Ishikawa (cell line): Measurements from ENCODE around the gene TLN1.

ENCODE experiments used
- CEBPB ChIP-seq: IDR thresholded peaks from 2 replicates; pipeline ENCODE4 v1.6.1; 2012
- CREB1 ChIP-seq: IDR thresholded peaks from 2 replicates; pipeline ENCODE4 v1.6.1; 2012; ENCODE audit warnings: low read depth
- EGR1 ChIP-seq: IDR thresholded peaks from 2 replicates; pipeline ENCODE4 v1.6.1; 2012
- EP300 ChIP-seq: IDR thresholded peaks from 2 replicates; pipeline ENCODE4 v1.6.1; 2012; ENCODE audit warnings: borderline replicate concordance
- FOXM1 ChIP-seq: IDR thresholded peaks from 2 replicates; pipeline ENCODE4 v1.6.1; 2012; ENCODE audit warnings: low read depth, borderline replicate concordance
- MAX ChIP-seq: IDR thresholded peaks from 2 replicates; pipeline ENCODE4 v1.6.1; 2012
- NFIC ChIP-seq: IDR thresholded peaks from 2 replicates; pipeline ENCODE4 v1.6.1; 2012
- RAD21 ChIP-seq: IDR thresholded peaks from 2 replicates; pipeline ENCODE4 v1.6.1; 2012; ENCODE audit warnings: low read depth
- REST ChIP-seq: IDR thresholded peaks from 2 replicates; pipeline ENCODE4 v1.6.1; 2012; ENCODE audit warnings: low read depth, mild to moderate bottlenecking
- TAF1 ChIP-seq: IDR thresholded peaks from 2 replicates; pipeline ENCODE4 v1.6.1; 2012; ENCODE audit warnings: low read depth, mild to moderate bottlenecking
- TCF12 ChIP-seq: IDR thresholded peaks from 2 replicates; pipeline ENCODE4 v1.6.1; 2012; ENCODE audit warnings: low read depth
- TEAD4 ChIP-seq: IDR thresholded peaks from 2 replicates; pipeline ENCODE4 v1.6.1; 2012
- USF1 ChIP-seq: IDR thresholded peaks from 2 replicates; pipeline ENCODE4 v1.6.1; 2012
- YY1 ChIP-seq: IDR thresholded peaks from 2 replicates; pipeline ENCODE4 v1.6.1; 2012; ENCODE audit warnings: low read depth
- ZBTB7A ChIP-seq: IDR thresholded peaks from 2 replicates; pipeline ENCODE4 v1.6.1; 2012; ENCODE audit warnings: low read depth

Gene TLN1

GRCh38 chr9:35657546-35658136, 74.4 kb downstream of the TLN1 start, which contains the start of gene RMRP:
TSS of gene RMRP (minus strand) at chr9:35658019.
- no peak for TF ChIP-seq REST
- TF ChIP-seq RAD21: no peak; the same call in 1 of the 2 replicates
- TF ChIP-seq CREB1: no peak; the same call in 1 of the 2 replicates
- peak; percentile 70; the same call in 1 of the 2 replicates for TF ChIP-seq TCF12
- peak; percentile 56; the same call in 1 of the 2 replicates for TF ChIP-seq EP300
- TF ChIP-seq ZBTB7A: no peak; the same call in 1 of the 2 replicates
- TF ChIP-seq YY1: peak; percentile 68
- TF ChIP-seq NFIC: peak; percentile 47; the same call in 1 of the 2 replicates
- peak; percentile 76 for TF ChIP-seq USF1
- TF ChIP-seq MAX: peak; percentile 99
- TF ChIP-seq EGR1: peak; percentile 88
- TF ChIP-seq TEAD4: peak; percentile 93
- TF ChIP-seq TAF1: no peak
- TF ChIP-seq CEBPB: peak; percentile 64
- TF ChIP-seq FOXM1: peak; percentile 47; the same call in 1 of the 2 replicates

- TF ChIP-seq USF1 (no peak), EP300 (no peak), TEAD4 (no peak), RAD21 (no peak), CREB1 (no peak), TCF12 (no peak), REST (no peak)
These were observed 75.0 kb downstream of the TLN1 start for GRCh38 chr9:35656831-35657545.

- no peak for TF ChIP-seq EP300
- TF ChIP-seq FOXM1: no peak
- TF ChIP-seq ZBTB7A: no peak
- TF ChIP-seq RAD21: no peak
- no peak for TF ChIP-seq REST
These were observed 75.6 kb downstream of the TLN1 start for GRCh38 chr9:35656348-35656747.

GRCh38 chr9:35653611-35654010, 78.4 kb downstream of the TLN1 start:
- no peak for TF ChIP-seq TEAD4
- no peak for TF ChIP-seq EP300
- TF ChIP-seq USF1: no peak
- TF ChIP-seq ZBTB7A: no peak
- TF ChIP-seq CREB1: no peak
- TF ChIP-seq NFIC: no peak
- no peak for TF ChIP-seq TAF1
- no peak for TF ChIP-seq EGR1
- TF ChIP-seq REST: no peak
- TF ChIP-seq CEBPB: no peak
- TF ChIP-seq TCF12: no peak
- no peak for TF ChIP-seq MAX
- TF ChIP-seq YY1: no peak
- no peak for TF ChIP-seq RAD21
- TF ChIP-seq FOXM1: no peak
